Stimulated activated CD8-positive, alpha-beta memory T cell treated with anti-CD3 and anti-CD28 coated beads, Interleukin-4, amount 100 ng/mL, for 48 hours (primary cell): Measurements from ENCODE around the gene SPAG9.

Experiments
- DNase-seq: peaks from one replicate; pipeline ENCODE4 v3.0.0-alpha.2; 2020

The SPAG9 gene

GRCh38 chr17:50914505-50915063 lies 206.1 kb downstream of the SPAG9 start:
- no peak for DNase-seq

- DNase-seq: no peak
Measured at GRCh38 chr17:50913120-50913519, 207.5 kb downstream of the SPAG9 start.
